HG03135 (cell line): Measurements from ENCODE around the gene OPA3.

Experiments used
- ATAC-seq: cut with Tn5 transposase; IDR thresholded peaks from one replicate; pipeline ENCODE4 v1.9.1; 2021; ENCODE audit warnings: mild to moderate bottlenecking, moderate library complexity; ENCODE audit not compliant: unreplicated experiment

OPA3 gene

GRCh38 chr19:45484273-45484945, 100.2 kb downstream of the OPA3 start:
- ATAC-seq: no peak

GRCh38 chr19:45483033-45483432, 101.6 kb downstream of the OPA3 start:
- ATAC-seq: no peak

GRCh38 chr19:45478454-45479238, 106.0 kb downstream of the OPA3 start:
- peak; percentile 62 for ATAC-seq

GRCh38 chr19:45477713-45478453, 106.7 kb downstream of the OPA3 start:
- ATAC-seq: no peak
